ENCODE results near the gene CACNA1A.

GRCh38 chr19:13548131-13548530 is 41.9 kb upstream of the CACNA1A start:
- no peak for TF ChIP-seq CTCF (optimal IDR thresholded peaks at IDR 0.05 in 1 of 3, IDR thresholded peaks at IDR 0.05 in 1 of 3, conservative IDR thresholded peaks at IDR 0.05 in 1 of 3; ENCODE audit: extremely low read depth in 1 of 3, insufficient read depth in 2 of 3, low read length in 3 of 3)
- no peak for TF ChIP-seq EZH2 (IDR thresholded peaks at IDR 0.05; ENCODE audit: low read length)

All from keratinocyte (primary cell).